Activated CD8-positive, alpha-beta memory T cell treated with anti-CD3 and anti-CD28 coated beads, Interleukin-2, amount 10 ng/mL, durations not matched to agents 7 days and 5 days (primary cell): ENCODE measurements around the gene OR1F1. TPM values are rescaled to one million over a fixed set of nuclear protein-coding genes. Genes with fewer than 3 reads are reported as not detected.

Source experiments
- total RNA-seq, 2 experiments: library from RNA; stranded (reverse); gene quantifications; one replicate each; pipeline ENCODE4 v1.2.3, GENCODE V29; 2021

OR1F1 gene
- total RNA-seq, 2 experiments from 2014 or later = not detected

Other genes with a start within 250 kb of the OR1F1 start
- under 1 TPM; 0.35 to 0.40 TPM for gene KREMEN2, start 223.9 kb upstream of the OR1F1 start, total RNA-seq
- gene PAQR4, start 218.9 kb upstream of the OR1F1 start, total RNA-seq = 10 to 100 TPM; 58.7 to 62.9 TPM
- 100 to 1,000 TPM; 146 to 199 TPM for gene PKMYT1, start 207.8 kb upstream of the OR1F1 start, total RNA-seq
- under 1 TPM; 0.09 to 0.15 TPM for gene CLDN9, start 175.3 kb upstream of the OR1F1 start, total RNA-seq
- gene CLDN6, start 170.0 kb upstream of the OR1F1 start, total RNA-seq = not detected
- 1 to 10 TPM; 5.5 to 5.9 TPM for gene TNFRSF12A, start 167.8 kb upstream of the OR1F1 start, total RNA-seq
- gene HCFC1R1, start 164.3 kb upstream of the OR1F1 start, total RNA-seq = 10 to 100 TPM; 31.8 to 34.3 TPM
- gene THOC6, start 164.2 kb upstream of the OR1F1 start, total RNA-seq = 10 to 100 TPM; 45.6 to 51.5 TPM
- gene BICDL2, start 151.3 kb upstream of the OR1F1 start, total RNA-seq = under 1 TPM in 1 of 2 experiments, not detected in 1; 0.50 TPM
- 10 to 100 TPM; 34.0 to 88.3 TPM for gene MMP25, start 141.6 kb upstream of the OR1F1 start, total RNA-seq
- 1,000 to 10,000 TPM; 2,870 to 3,468 TPM for gene IL32, start 122.6 kb upstream of the OR1F1 start, total RNA-seq
- under 1 TPM; 0.21 to 0.23 TPM for gene ZSCAN10, start 88.9 kb upstream of the OR1F1 start, total RNA-seq
- gene ZNF205, start 75.6 kb upstream of the OR1F1 start, total RNA-seq = not detected
- 10 to 100 TPM; 10.6 to 12.3 TPM for gene ZNF213, start 53.2 kb upstream of the OR1F1 start, total RNA-seq
- 10 to 100 TPM; 12.3 to 12.9 TPM for gene ZNF200, start 47.0 kb downstream of the OR1F1 start, total RNA-seq
- under 1 TPM; 0.07 to 0.09 TPM for gene MEFV, start 68.4 kb downstream of the OR1F1 start, total RNA-seq
- 10 to 100 TPM; 21.5 to 25.6 TPM for gene ZNF263, start 95.3 kb downstream of the OR1F1 start, total RNA-seq
- gene TIGD7, start 117.2 kb downstream of the OR1F1 start, total RNA-seq = 1 to 10 TPM; 4.8 to 6.7 TPM
- gene ZNF75A, start 117.3 kb downstream of the OR1F1 start, total RNA-seq = 10 to 100 TPM; 37.5 to 38.4 TPM
- gene OR2C1, start 167.7 kb downstream of the OR1F1 start, total RNA-seq = not detected
- gene ZSCAN32, start 212.8 kb downstream of the OR1F1 start, total RNA-seq = 10 to 100 TPM; 15.6 to 18.2 TPM
- gene ZNF174, start 213.0 kb downstream of the OR1F1 start, total RNA-seq = 10 to 100 TPM; 13.9 to 15.4 TPM